Measurements from ENCODE around the gene GOLT1B. TPM values are rescaled to one million over a fixed set of nuclear protein-coding genes. Genes with fewer than 3 reads are reported as not detected.

The GOLT1B gene
- total RNA-seq, 4 donors from 2014 or later = 14.1 to 70.0 (median 31.4) TPM

- Histone ChIP-seq H3K36me3 (no peaks in the 10 kb centered on the region), H3K27ac (no peak overlapping the region), H3K27me3 (no peaks in the 10 kb centered on the region), H3K4me3 (no peak overlapping the region), H3K9me3 (no peaks in the 10 kb centered on the region), H3K4me1 (no peaks in the 10 kb centered on the region)
- DNase-seq = no peak
- intact Hi-C loops (cut with DNase I; ENCODE audit: low total_unique reads) = no loop called here
- TF ChIP-seq CTCF (IDR thresholded peaks at IDR 0.05) = no peak
- TF ChIP-seq POLR2A (IDR thresholded peaks at IDR 0.05) = no peak
Measured at GRCh38 chr12:21561158-21561557, 59.6 kb downstream of the GOLT1B start.

- Histone ChIP-seq H3K4me1 (no peaks in the 10 kb centered on the region), H3K9me3 (no peaks in the 10 kb centered on the region), H3K27me3 (no peaks in the 10 kb centered on the region), H3K36me3 (no peaks in the 10 kb centered on the region), H3K4me3 (no peak overlapping the region), H3K27ac (no peak overlapping the region)
- no peak for TF ChIP-seq POLR2A (IDR thresholded peaks at IDR 0.05)
- TF ChIP-seq CTCF (IDR thresholded peaks at IDR 0.05) = no peak
- intact Hi-C loops (cut with DNase I; ENCODE audit: low total_unique reads) = no loop called here
- no peak for DNase-seq
Measured at GRCh38 chr12:21562859-21563258, 61.3 kb downstream of the GOLT1B start.

GRCh38 chr12:21566223-21566906, 64.8 kb downstream of the GOLT1B start:
- H3K27me3 ChIP-seq = no peaks in the 10 kb centered on the region
- intact Hi-C loops (cut with DNase I; ENCODE audit: low total_unique reads) = no loop called here

GRCh38 chr12:21566907-21567394, 65.4 kb downstream of the GOLT1B start:
- intact Hi-C loops (cut with DNase I; ENCODE audit: low total_unique reads) = no loop called here
- no peak overlapping the region for H3K4me3 ChIP-seq
- H3K9me3 ChIP-seq = no peaks in the 10 kb centered on the region
- TF ChIP-seq CTCF (IDR thresholded peaks at IDR 0.05) (no peak), POLR2A (IDR thresholded peaks at IDR 0.05) (no peak)
- no peaks in the 10 kb centered on the region for H3K27me3 ChIP-seq
- H3K36me3 ChIP-seq = no peaks in the 10 kb centered on the region
- DNase-seq = no peak
- H3K27ac ChIP-seq = no peak overlapping the region
- no peaks in the 10 kb centered on the region for H3K4me1 ChIP-seq

More at GRCh38 chr12:21566223-21566906, 64.8 kb downstream of the GOLT1B start:
- H3K9me3 ChIP-seq = no peaks in the 10 kb centered on the region
- no peaks in the 10 kb centered on the region for H3K4me1 ChIP-seq
- H3K36me3 ChIP-seq = no peaks in the 10 kb centered on the region
- H3K4me3 ChIP-seq = no peak overlapping the region
- no peak overlapping the region for H3K27ac ChIP-seq
- peak in 1 of 4 experiments; percentile 3 for TF ChIP-seq CTCF (IDR thresholded peaks at IDR 0.05)
- no peak for TF ChIP-seq POLR2A (IDR thresholded peaks at IDR 0.05)
- DNase-seq = no peak

Other genes with a start within 250 kb of the GOLT1B start
- gene SLCO1A2, start 166.9 kb upstream of the GOLT1B start, total RNA-seq = not detected
- not detected for gene IAPP, start 128.9 kb upstream of the GOLT1B start, total RNA-seq
- 10 to 100 TPM in 3 of 4 donors, 1 to 10 TPM in 1; 4.4 to 24.7 (median 18.1) TPM for gene PYROXD1, start 64.1 kb upstream of the GOLT1B start, total RNA-seq
- 10 to 100 TPM; 15.4 to 99.0 (median 24.3) TPM for gene RECQL, start 154 bp upstream of the GOLT1B start, total RNA-seq
- 1 to 10 TPM in 2 of 4 donors, under 1 TPM in 1, not detected in 1; 0.67 to 2.4 (median 1.2) TPM for gene SPX, start 24.5 kb downstream of the GOLT1B start, total RNA-seq
- not detected for gene GYS2, start 103.1 kb downstream of the GOLT1B start, total RNA-seq
- gene LDHB, start 156.1 kb downstream of the GOLT1B start, total RNA-seq = 100 to 1,000 TPM; 154 to 558 (median 252) TPM